ENCODE data around the gene NMUR1.

DNA sequence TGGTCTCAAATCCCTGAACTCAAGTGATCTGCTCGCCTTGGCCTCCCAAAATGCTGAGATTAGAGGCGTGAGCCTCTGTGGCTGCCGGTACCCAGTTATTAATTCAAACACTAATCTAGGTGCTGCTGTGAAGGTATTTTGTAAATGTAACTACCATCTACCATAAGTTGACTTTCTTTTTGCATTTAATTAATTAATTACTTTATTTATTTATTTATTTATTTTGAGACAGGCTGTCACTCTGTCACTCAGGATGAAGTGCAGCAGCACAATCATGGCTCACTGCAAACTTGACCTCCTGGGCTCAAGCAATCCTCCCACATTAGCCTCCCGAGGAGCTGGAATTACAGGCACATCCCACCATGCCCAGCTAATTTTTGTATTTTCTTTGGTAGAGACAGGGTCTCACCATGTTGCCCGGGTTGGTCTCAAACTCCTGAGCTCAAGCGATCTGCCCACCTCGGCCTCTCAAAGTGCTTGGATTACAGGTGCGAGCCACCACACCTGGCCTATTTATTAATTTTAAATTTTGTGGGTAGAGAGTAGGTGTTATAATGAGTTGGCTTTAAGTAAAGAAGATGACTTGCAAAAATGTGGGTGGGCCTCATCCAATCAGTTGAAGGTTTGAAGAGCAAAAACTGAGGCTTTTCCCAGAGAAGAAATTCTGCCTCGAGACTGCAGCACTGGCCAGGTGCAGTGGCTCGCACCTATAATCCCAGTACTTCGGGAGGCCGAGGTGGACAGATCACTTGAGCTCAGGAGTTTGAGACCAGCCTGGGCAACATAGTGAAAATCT, 17.3 kb upstream of the NMUR1 start:
- TF ChIP-seq, protein P1, sequence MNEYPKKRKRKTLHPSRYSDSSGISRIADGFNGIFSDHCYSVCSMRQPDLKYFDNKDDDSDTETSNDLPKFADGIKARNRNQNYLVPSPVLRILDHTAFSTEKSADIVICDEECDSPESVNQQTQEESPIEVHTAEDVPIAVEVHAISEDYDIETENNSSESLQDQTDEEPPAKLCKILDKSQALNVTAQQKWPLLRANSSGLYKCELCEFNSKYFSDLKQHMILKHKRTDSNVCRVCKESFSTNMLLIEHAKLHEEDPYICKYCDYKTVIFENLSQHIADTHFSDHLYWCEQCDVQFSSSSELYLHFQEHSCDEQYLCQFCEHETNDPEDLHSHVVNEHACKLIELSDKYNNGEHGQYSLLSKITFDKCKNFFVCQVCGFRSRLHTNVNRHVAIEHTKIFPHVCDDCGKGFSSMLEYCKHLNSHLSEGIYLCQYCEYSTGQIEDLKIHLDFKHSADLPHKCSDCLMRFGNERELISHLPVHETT (tag by site-specific recombination; IDR thresholded peaks at IDR 0.05) = no peak
- TF ChIP-seq GLI4 (tag by site-specific recombination; IDR thresholded peaks at IDR 0.05) (no peak), ZNF544 (tag by site-specific recombination; IDR thresholded peaks at IDR 0.05) (no peak), ZNF311 (tag by site-specific recombination; IDR thresholded peaks at IDR 0.05; ENCODE audit: borderline replicate concordance) (no peak), ZNF830 (tag by site-specific recombination; IDR thresholded peaks at IDR 0.05; ENCODE audit: low read depth) (no peak), ZNF394 (tag by site-specific recombination; IDR thresholded peaks at IDR 0.05; ENCODE audit: borderline replicate concordance) (peak; percentile 78; the same call in 1 of the 2 replicates), SP2 (tag by site-specific recombination; IDR thresholded peaks at IDR 0.05) (no peak), ZNF747 (tag by site-specific recombination; IDR thresholded peaks at IDR 0.05) (no peak), ZSCAN23 (tag by site-specific recombination; IDR thresholded peaks at IDR 0.05) (no peak)
- TF ChIP-seq, protein P2, sequence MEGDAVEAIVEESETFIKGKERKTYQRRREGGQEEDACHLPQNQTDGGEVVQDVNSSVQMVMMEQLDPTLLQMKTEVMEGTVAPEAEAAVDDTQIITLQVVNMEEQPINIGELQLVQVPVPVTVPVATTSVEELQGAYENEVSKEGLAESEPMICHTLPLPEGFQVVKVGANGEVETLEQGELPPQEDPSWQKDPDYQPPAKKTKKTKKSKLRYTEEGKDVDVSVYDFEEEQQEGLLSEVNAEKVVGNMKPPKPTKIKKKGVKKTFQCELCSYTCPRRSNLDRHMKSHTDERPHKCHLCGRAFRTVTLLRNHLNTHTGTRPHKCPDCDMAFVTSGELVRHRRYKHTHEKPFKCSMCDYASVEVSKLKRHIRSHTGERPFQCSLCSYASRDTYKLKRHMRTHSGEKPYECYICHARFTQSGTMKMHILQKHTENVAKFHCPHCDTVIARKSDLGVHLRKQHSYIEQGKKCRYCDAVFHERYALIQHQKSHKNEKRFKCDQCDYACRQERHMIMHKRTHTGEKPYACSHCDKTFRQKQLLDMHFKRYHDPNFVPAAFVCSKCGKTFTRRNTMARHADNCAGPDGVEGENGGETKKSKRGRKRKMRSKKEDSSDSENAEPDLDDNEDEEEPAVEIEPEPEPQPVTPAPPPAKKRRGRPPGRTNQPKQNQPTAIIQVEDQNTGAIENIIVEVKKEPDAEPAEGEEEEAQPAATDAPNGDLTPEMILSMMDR (tag by site-specific recombination; IDR thresholded peaks at IDR 0.05) = no peak
- TF ChIP-seq, protein P3, sequence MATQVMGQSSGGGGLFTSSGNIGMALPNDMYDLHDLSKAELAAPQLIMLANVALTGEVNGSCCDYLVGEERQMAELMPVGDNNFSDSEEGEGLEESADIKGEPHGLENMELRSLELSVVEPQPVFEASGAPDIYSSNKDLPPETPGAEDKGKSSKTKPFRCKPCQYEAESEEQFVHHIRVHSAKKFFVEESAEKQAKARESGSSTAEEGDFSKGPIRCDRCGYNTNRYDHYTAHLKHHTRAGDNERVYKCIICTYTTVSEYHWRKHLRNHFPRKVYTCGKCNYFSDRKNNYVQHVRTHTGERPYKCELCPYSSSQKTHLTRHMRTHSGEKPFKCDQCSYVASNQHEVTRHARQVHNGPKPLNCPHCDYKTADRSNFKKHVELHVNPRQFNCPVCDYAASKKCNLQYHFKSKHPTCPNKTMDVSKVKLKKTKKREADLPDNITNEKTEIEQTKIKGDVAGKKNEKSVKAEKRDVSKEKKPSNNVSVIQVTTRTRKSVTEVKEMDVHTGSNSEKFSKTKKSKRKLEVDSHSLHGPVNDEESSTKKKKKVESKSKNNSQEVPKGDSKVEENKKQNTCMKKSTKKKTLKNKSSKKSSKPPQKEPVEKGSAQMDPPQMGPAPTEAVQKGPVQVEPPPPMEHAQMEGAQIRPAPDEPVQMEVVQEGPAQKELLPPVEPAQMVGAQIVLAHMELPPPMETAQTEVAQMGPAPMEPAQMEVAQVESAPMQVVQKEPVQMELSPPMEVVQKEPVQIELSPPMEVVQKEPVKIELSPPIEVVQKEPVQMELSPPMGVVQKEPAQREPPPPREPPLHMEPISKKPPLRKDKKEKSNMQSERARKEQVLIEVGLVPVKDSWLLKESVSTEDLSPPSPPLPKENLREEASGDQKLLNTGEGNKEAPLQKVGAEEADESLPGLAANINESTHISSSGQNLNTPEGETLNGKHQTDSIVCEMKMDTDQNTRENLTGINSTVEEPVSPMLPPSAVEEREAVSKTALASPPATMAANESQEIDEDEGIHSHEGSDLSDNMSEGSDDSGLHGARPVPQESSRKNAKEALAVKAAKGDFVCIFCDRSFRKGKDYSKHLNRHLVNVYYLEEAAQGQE (tag by site-specific recombination; IDR thresholded peaks at IDR 0.05) = no peak
